Breast epithelium (tissue), 4 donors: ENCODE measurements around the gene ANO7. TPM values are rescaled to one million over a fixed set of nuclear protein-coding genes. Genes with fewer than 3 reads are reported as not detected.

Experiments used
- DNase-seq, 2 donors: peaks; one replicate each; pipeline ENCODE4 v3.0.0-alpha.2; 2019; ENCODE audit warnings: low spot score in 2 of 2
- H3K27ac ChIP-seq, 2 donors: fragments of 200-600 bp; sonication (generic) in 1 of 2; one replicate each; pipeline ENCODE4 v1.5.1; 2016 to 2019; ENCODE audit warnings: mild to moderate bottlenecking in 1 of 2
- H3K27me3 ChIP-seq, 2 donors: fragments of 200-600 bp; sonication (generic) in 1 of 2; one replicate each; pipeline versions ENCODE4 v1.5.1 to v1.6.0; 2017 to 2019; ENCODE audit warnings: control low read depth in 1 of 2, mild to moderate bottlenecking in 1 of 2
- H3K36me3 ChIP-seq: fragments of 200-600 bp; one replicate; pipeline ENCODE4 v1.5.1; 2019
- H3K4me1 ChIP-seq, 2 donors: fragments of 200-600 bp; sonication (generic); one replicate each; pipeline ENCODE4 v1.5.1; 2016 to 2019; ENCODE audit warnings: control low read depth in 1 of 2
- H3K4me3 ChIP-seq, 3 donors: fragments of 200-600 bp; sonication (generic); 1 replicate in 2 of 3; 2 replicates in 1 of 3; pipeline ENCODE4 v1.5.1; 2016 to 2019; ENCODE audit warnings: mild to moderate bottlenecking in 3 of 3, moderate library complexity in 2 of 3
- H3K9me3 ChIP-seq, 2 donors: fragments of 200-600 bp; sonication (generic) in 1 of 2; one replicate each; pipeline ENCODE4 v1.5.1; 2016 to 2019; ENCODE audit warnings: control low read depth in 1 of 2
- CTCF ChIP-seq, 3 donors: fragments of 450-650 bp; IDR thresholded peaks; one replicate each; pipeline ENCODE4 v1.5.1; 2016 to 2017; ENCODE audit warnings: antibody characterized with exemption in 3 of 3, mild to moderate bottlenecking in 3 of 3, moderate library complexity in 3 of 3
- POLR2A ChIP-seq: fragments of 450-650 bp; IDR thresholded peaks from one replicate; pipeline ENCODE4 v1.6.1; 2016; ENCODE audit warnings: antibody characterized with exemption, mild to moderate bottlenecking, moderate library complexity
- POLR2AphosphoS5 ChIP-seq, 3 donors: sonication (generic); formaldehyde crosslinking; IDR thresholded peaks; one replicate each; pipeline ENCODE4 v1.6.1; 2017; ENCODE audit warnings: antibody characterized with exemption in 3 of 3
- intact Hi-C: fragments of 100-400 bp; cut with DNase I; formaldehyde crosslinking; loops from one replicate; pipeline ENCODE4 v1.15.1; 2023; ENCODE audit warnings: low total_unique reads
- total RNA-seq, 3 donors: library from RNA; depleted of rRNA; stranded (reverse); fragments of >200 nt; gene quantifications; one replicate each; pipeline ENCODE4 v1.1.0, GENCODE V29; 2016

The ANO7 gene
- total RNA-seq, 3 donors from 2014 or later = 0.98 to 1.6 TPM; not detected in 1

GRCh38 chr2:241258505-241259280 lies 70.2 kb downstream of the ANO7 start:
- H3K27me3 ChIP-seq = no peaks in the 10 kb centered on the region
- H3K36me3 ChIP-seq = peaks cover 5% of the 10 kb centered on the region
- no peaks in the 10 kb centered on the region for H3K9me3 ChIP-seq
- no peak for DNase-seq
- intact Hi-C loops = no loop called here
- no peak overlapping the region for H3K27ac ChIP-seq
- no peaks in the 10 kb centered on the region for H3K4me1 ChIP-seq
- no peak overlapping the region for H3K4me3 ChIP-seq
- no peak for TF ChIP-seq CTCF (IDR thresholded peaks at IDR 0.05)
- TF ChIP-seq POLR2A = no peak
- no peak for TF ChIP-seq POLR2AphosphoS5 (IDR thresholded peaks at IDR 0.05)

- H3K4me3 ChIP-seq = no peak overlapping the region
- TF ChIP-seq CTCF (IDR thresholded peaks at IDR 0.05) = no peak
- TF ChIP-seq POLR2A = no peak
- TF ChIP-seq POLR2AphosphoS5 (IDR thresholded peaks at IDR 0.05) = no peak
- intact Hi-C loops = no loop called here
- no peak for DNase-seq
- peaks cover 5% of the 10 kb centered on the region for H3K36me3 ChIP-seq
- no peak overlapping the region for H3K27ac ChIP-seq
- H3K27me3 ChIP-seq = no peaks in the 10 kb centered on the region
- no peaks in the 10 kb centered on the region for H3K9me3 ChIP-seq
- H3K4me1 ChIP-seq = no peaks in the 10 kb centered on the region
Observed at GRCh38 chr2:241260911-241261310, 72.4 kb downstream of the ANO7 start.

GRCh38 chr2:241261628-241262027 lies 73.2 kb downstream of the ANO7 start:
- Histone ChIP-seq H3K4me1 (no peaks in the 10 kb centered on the region), H3K27me3 (no peaks in the 10 kb centered on the region), H3K36me3 (peaks cover 5% of the 10 kb centered on the region), H3K4me3 (no peak overlapping the region), H3K27ac (no peak overlapping the region), H3K9me3 (no peaks in the 10 kb centered on the region)
- intact Hi-C loops = no loop called here
- TF ChIP-seq POLR2A (no peak), CTCF (IDR thresholded peaks at IDR 0.05) (no peak), POLR2AphosphoS5 (IDR thresholded peaks at IDR 0.05) (no peak)
- DNase-seq = no peak

GRCh38 chr2:241263061-241263460 lies 74.6 kb downstream of the ANO7 start:
- intact Hi-C loops = no loop called here
- peaks cover 5% of the 10 kb centered on the region for H3K36me3 ChIP-seq
- TF ChIP-seq POLR2A (no peak), CTCF (IDR thresholded peaks at IDR 0.05) (no peak), POLR2AphosphoS5 (IDR thresholded peaks at IDR 0.05) (no peak)
- no peak overlapping the region for H3K4me3 ChIP-seq
- H3K27me3 ChIP-seq = no peaks in the 10 kb centered on the region
- no peak overlapping the region for H3K27ac ChIP-seq
- no peaks in the 10 kb centered on the region for H3K9me3 ChIP-seq
- DNase-seq = no peak
- H3K4me1 ChIP-seq = no peaks in the 10 kb centered on the region

GRCh38 chr2:241265506-241265905 lies 77.0 kb downstream of the ANO7 start:
- H3K27ac ChIP-seq = no peak overlapping the region
- peaks cover 2 to 15% of the 10 kb centered on the region in 2 donors for H3K4me1 ChIP-seq
- H3K27me3 ChIP-seq = no peaks in the 10 kb centered on the region
- no peaks in the 10 kb centered on the region for H3K9me3 ChIP-seq
- no peak overlapping the region for H3K4me3 ChIP-seq
- H3K36me3 ChIP-seq = peaks cover 5% of the 10 kb centered on the region
- no peak for DNase-seq
- intact Hi-C loops = no loop called here
- TF ChIP-seq CTCF (IDR thresholded peaks at IDR 0.05) (no peak), POLR2A (no peak), POLR2AphosphoS5 (IDR thresholded peaks at IDR 0.05) (no peak)
